WTC11 (cell line): ENCODE results near the gene CTBP1.

Experiments
- CBFB ChIP-seq: sonication (generic); formaldehyde crosslinking; IDR thresholded peaks from 2 replicates; pipeline ENCODE4 v1.8.1; 2022; ENCODE audit warnings: mild to moderate bottlenecking, low read depth, missing genetic modification reagents
- CREM ChIP-seq: sonication (generic); formaldehyde crosslinking; IDR thresholded peaks from 2 replicates; pipeline ENCODE4 v1.8.1; 2022; ENCODE audit warnings: mild to moderate bottlenecking, missing genetic modification reagents, moderate library complexity
- IRF2 ChIP-seq: sonication (generic); formaldehyde crosslinking; IDR thresholded peaks from 2 replicates; pipeline ENCODE4 v1.8.0; 2022; ENCODE audit warnings: low read depth, missing genetic modification reagents, borderline replicate concordance
- KAT7 ChIP-seq: sonication (generic); formaldehyde crosslinking; IDR thresholded peaks from 2 replicates; pipeline ENCODE4 v1.8.1; 2023; ENCODE audit warnings: missing genetic modification reagents, mild to moderate bottlenecking, borderline replicate concordance
- TEAD4 ChIP-seq: sonication (generic); formaldehyde crosslinking; IDR thresholded peaks from 2 replicates; pipeline ENCODE4 v1.8.0; 2022; ENCODE audit warnings: mild to moderate bottlenecking, missing genetic modification reagents
- ZNF232 ChIP-seq: sonication (generic); formaldehyde crosslinking; IDR thresholded peaks from 2 replicates; pipeline ENCODE4 v1.8.0; 2022; ENCODE audit warnings: mild to moderate bottlenecking, missing genetic modification reagents
- ZNF396 ChIP-seq: fragments of 250-450 bp; sonication (Bioruptor Pico); IDR thresholded peaks from 2 replicates; pipeline ENCODE4 v1.8.0; 2021; ENCODE audit warnings: mild to moderate bottlenecking, moderate library complexity, borderline replicate concordance
- TF ChIP-seq, protein P1 (sequence below): sonication (generic); formaldehyde crosslinking; IDR thresholded peaks from 2 replicates; pipeline ENCODE4 v1.8.0; 2022; ENCODE audit warnings: mild to moderate bottlenecking, missing genetic modification reagents
- TF ChIP-seq, protein P2 (sequence below): fragments of 200-600 bp; IDR thresholded peaks from 2 replicates; pipeline ENCODE4 v1.8.0; 2022; ENCODE audit warnings: antibody characterized with exemption
- TF ChIP-seq, protein P3 (sequence below): sonication (generic); formaldehyde crosslinking; IDR thresholded peaks from 2 replicates; pipeline ENCODE4 v1.8.0; 2022; ENCODE audit warnings: mild to moderate bottlenecking, missing genetic modification reagents
- TF ChIP-seq, protein P4 (sequence below): sonication (generic); formaldehyde crosslinking; IDR thresholded peaks from 2 replicates; pipeline ENCODE4 v1.8.1; 2023; ENCODE audit warnings: mild to moderate bottlenecking, missing genetic modification reagents
- TF ChIP-seq, protein P5 (sequence below): sonication (generic); formaldehyde crosslinking; IDR thresholded peaks from 2 replicates; pipeline ENCODE4 v1.8.0; 2022; ENCODE audit warnings: mild to moderate bottlenecking, missing genetic modification reagents
- TF ChIP-seq, protein P6 (sequence below): sonication (generic); formaldehyde crosslinking; IDR thresholded peaks from 2 replicates; pipeline ENCODE4 v1.8.0; 2022; ENCODE audit warnings: missing genetic modification reagents
- TF ChIP-seq, protein P7 (sequence below): sonication (generic); formaldehyde crosslinking; conservative IDR thresholded peaks from 2 replicates; pipeline ENCODE4 v1.8.1; 2023; ENCODE audit warnings: mild to moderate bottlenecking, low read depth, missing genetic modification reagents, moderate library complexity

DNA sequence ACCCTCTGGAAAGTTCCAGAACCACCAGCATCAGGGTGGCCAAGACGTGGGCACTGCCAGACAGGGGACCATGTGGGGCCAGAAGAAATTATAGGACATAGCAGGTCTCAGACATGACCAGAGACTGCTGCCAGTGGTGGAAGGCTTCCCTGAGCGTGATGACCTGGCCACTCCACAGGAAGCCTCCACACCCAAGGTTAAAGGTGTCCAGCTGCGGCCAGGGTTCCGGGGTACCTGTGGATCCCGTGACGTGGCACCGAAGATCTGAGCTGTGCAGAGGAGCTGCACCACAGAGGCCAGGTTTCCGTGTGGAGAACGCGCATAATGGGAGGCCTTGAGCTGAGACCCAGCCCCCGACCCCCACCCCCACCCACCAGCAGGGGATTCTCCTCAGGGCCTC, 16.4 kb upstream of the CTBP1 start:
- TF ChIP-seq, protein P1, sequence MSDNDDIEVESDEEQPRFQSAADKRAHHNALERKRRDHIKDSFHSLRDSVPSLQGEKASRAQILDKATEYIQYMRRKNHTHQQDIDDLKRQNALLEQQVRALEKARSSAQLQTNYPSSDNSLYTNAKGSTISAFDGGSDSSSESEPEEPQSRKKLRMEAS, result no peak
- TF ChIP-seq TEAD4 (no peak), IRF2 (CRISPR knock-in tag) (no peak), ZNF232 (CRISPR knock-in tag) (no peak), CREM (no peak), KAT7 (no peak), ZNF396 (CRISPR knock-in tag) (no peak), CBFB (CRISPR knock-in tag) (no peak)
- TF ChIP-seq, protein P2, sequence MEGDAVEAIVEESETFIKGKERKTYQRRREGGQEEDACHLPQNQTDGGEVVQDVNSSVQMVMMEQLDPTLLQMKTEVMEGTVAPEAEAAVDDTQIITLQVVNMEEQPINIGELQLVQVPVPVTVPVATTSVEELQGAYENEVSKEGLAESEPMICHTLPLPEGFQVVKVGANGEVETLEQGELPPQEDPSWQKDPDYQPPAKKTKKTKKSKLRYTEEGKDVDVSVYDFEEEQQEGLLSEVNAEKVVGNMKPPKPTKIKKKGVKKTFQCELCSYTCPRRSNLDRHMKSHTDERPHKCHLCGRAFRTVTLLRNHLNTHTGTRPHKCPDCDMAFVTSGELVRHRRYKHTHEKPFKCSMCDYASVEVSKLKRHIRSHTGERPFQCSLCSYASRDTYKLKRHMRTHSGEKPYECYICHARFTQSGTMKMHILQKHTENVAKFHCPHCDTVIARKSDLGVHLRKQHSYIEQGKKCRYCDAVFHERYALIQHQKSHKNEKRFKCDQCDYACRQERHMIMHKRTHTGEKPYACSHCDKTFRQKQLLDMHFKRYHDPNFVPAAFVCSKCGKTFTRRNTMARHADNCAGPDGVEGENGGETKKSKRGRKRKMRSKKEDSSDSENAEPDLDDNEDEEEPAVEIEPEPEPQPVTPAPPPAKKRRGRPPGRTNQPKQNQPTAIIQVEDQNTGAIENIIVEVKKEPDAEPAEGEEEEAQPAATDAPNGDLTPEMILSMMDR, result no peak
- TF ChIP-seq, protein P3, sequence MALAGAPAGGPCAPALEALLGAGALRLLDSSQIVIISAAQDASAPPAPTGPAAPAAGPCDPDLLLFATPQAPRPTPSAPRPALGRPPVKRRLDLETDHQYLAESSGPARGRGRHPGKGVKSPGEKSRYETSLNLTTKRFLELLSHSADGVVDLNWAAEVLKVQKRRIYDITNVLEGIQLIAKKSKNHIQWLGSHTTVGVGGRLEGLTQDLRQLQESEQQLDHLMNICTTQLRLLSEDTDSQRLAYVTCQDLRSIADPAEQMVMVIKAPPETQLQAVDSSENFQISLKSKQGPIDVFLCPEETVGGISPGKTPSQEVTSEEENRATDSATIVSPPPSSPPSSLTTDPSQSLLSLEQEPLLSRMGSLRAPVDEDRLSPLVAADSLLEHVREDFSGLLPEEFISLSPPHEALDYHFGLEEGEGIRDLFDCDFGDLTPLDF, result no peak
- TF ChIP-seq, protein P4, sequence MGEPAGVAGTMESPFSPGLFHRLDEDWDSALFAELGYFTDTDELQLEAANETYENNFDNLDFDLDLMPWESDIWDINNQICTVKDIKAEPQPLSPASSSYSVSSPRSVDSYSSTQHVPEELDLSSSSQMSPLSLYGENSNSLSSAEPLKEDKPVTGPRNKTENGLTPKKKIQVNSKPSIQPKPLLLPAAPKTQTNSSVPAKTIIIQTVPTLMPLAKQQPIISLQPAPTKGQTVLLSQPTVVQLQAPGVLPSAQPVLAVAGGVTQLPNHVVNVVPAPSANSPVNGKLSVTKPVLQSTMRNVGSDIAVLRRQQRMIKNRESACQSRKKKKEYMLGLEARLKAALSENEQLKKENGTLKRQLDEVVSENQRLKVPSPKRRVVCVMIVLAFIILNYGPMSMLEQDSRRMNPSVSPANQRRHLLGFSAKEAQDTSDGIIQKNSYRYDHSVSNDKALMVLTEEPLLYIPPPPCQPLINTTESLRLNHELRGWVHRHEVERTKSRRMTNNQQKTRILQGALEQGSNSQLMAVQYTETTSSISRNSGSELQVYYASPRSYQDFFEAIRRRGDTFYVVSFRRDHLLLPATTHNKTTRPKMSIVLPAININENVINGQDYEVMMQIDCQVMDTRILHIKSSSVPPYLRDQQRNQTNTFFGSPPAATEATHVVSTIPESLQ (CRISPR knock-in tag), result no peak
- TF ChIP-seq, protein P5, sequence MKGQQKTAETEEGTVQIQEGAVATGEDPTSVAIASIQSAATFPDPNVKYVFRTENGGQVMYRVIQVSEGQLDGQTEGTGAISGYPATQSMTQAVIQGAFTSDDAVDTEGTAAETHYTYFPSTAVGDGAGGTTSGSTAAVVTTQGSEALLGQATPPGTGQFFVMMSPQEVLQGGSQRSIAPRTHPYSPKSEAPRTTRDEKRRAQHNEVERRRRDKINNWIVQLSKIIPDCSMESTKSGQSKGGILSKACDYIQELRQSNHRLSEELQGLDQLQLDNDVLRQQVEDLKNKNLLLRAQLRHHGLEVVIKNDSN (CRISPR knock-in tag), result no peak
- TF ChIP-seq, protein P6, sequence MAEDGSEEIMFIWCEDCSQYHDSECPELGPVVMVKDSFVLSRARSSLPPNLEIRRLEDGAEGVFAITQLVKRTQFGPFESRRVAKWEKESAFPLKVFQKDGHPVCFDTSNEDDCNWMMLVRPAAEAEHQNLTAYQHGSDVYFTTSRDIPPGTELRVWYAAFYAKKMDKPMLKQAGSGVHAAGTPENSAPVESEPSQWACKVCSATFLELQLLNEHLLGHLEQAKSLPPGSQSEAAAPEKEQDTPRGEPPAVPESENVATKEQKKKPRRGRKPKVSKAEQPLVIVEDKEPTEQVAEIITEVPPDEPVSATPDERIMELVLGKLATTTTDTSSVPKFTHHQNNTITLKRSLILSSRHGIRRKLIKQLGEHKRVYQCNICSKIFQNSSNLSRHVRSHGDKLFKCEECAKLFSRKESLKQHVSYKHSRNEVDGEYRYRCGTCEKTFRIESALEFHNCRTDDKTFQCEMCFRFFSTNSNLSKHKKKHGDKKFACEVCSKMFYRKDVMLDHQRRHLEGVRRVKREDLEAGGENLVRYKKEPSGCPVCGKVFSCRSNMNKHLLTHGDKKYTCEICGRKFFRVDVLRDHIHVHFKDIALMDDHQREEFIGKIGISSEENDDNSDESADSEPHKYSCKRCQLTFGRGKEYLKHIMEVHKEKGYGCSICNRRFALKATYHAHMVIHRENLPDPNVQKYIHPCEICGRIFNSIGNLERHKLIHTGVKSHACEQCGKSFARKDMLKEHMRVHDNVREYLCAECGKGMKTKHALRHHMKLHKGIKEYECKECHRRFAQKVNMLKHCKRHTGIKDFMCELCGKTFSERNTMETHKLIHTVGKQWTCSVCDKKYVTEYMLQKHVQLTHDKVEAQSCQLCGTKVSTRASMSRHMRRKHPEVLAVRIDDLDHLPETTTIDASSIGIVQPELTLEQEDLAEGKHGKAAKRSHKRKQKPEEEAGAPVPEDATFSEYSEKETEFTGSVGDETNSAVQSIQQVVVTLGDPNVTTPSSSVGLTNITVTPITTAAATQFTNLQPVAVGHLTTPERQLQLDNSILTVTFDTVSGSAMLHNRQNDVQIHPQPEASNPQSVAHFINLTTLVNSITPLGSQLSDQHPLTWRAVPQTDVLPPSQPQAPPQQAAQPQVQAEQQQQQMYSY (CRISPR knock-in tag), result no peak
- TF ChIP-seq, protein P7, sequence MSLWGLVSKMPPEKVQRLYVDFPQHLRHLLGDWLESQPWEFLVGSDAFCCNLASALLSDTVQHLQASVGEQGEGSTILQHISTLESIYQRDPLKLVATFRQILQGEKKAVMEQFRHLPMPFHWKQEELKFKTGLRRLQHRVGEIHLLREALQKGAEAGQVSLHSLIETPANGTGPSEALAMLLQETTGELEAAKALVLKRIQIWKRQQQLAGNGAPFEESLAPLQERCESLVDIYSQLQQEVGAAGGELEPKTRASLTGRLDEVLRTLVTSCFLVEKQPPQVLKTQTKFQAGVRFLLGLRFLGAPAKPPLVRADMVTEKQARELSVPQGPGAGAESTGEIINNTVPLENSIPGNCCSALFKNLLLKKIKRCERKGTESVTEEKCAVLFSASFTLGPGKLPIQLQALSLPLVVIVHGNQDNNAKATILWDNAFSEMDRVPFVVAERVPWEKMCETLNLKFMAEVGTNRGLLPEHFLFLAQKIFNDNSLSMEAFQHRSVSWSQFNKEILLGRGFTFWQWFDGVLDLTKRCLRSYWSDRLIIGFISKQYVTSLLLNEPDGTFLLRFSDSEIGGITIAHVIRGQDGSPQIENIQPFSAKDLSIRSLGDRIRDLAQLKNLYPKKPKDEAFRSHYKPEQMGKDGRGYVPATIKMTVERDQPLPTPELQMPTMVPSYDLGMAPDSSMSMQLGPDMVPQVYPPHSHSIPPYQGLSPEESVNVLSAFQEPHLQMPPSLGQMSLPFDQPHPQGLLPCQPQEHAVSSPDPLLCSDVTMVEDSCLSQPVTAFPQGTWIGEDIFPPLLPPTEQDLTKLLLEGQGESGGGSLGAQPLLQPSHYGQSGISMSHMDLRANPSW (CRISPR knock-in tag), result no peak
